Measurements from ENCODE around the gene BLM.

GRCh38 chr15:90799639-90800170, 82.6 kb downstream of the BLM start:
- TF ChIP-seq, protein P1, sequence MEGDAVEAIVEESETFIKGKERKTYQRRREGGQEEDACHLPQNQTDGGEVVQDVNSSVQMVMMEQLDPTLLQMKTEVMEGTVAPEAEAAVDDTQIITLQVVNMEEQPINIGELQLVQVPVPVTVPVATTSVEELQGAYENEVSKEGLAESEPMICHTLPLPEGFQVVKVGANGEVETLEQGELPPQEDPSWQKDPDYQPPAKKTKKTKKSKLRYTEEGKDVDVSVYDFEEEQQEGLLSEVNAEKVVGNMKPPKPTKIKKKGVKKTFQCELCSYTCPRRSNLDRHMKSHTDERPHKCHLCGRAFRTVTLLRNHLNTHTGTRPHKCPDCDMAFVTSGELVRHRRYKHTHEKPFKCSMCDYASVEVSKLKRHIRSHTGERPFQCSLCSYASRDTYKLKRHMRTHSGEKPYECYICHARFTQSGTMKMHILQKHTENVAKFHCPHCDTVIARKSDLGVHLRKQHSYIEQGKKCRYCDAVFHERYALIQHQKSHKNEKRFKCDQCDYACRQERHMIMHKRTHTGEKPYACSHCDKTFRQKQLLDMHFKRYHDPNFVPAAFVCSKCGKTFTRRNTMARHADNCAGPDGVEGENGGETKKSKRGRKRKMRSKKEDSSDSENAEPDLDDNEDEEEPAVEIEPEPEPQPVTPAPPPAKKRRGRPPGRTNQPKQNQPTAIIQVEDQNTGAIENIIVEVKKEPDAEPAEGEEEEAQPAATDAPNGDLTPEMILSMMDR (conservative IDR thresholded peaks at IDR 0.05; ENCODE audit: low read depth, low read length): no peak
- no peak for TF ChIP-seq EZH2 (IDR thresholded peaks at IDR 0.05; ENCODE audit: borderline replicate concordance, low read depth, low read length, poor library complexity, severe bottlenecking)
